Loucy (cell line): ENCODE data around the gene PAX7.

Source experiments
- EZH2phosphoT487 ChIP-seq: fragments of 200-600 bp; IDR thresholded peaks from 2 replicates; pipeline ENCODE4 v1.6.1; 2018; ENCODE audit warnings: antibody characterized with exemption, mild to moderate bottlenecking, moderate library complexity, borderline replicate concordance
- TF ChIP-seq, protein P1 (sequence below): fragments of 200-600 bp; sonication (generic); conservative IDR thresholded peaks from 2 replicates; pipeline ENCODE4 v1.5.1; 2014; ENCODE audit warnings: mild to moderate bottlenecking, antibody characterized with exemption, low read length

DNA sequence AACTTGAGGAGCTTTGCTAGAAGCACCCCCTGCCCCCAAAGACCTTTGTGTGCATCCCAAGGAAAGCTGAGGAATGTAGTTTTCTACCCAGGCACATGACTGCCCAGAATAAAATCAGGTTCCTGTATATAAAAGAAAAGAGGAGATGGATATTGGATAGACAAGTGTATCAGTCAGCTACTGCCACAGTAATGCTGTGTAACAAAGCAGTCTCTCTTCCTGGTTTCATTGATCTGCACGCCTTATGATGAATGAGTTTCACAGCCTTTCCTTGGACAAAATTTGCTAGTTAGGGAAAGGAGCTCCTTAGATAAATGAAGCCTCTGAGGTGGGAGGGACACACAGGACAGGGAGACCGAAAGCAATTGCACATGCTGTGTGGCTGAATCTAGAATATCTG, 120.0 kb downstream of the PAX7 start:
- TF ChIP-seq, protein P1, sequence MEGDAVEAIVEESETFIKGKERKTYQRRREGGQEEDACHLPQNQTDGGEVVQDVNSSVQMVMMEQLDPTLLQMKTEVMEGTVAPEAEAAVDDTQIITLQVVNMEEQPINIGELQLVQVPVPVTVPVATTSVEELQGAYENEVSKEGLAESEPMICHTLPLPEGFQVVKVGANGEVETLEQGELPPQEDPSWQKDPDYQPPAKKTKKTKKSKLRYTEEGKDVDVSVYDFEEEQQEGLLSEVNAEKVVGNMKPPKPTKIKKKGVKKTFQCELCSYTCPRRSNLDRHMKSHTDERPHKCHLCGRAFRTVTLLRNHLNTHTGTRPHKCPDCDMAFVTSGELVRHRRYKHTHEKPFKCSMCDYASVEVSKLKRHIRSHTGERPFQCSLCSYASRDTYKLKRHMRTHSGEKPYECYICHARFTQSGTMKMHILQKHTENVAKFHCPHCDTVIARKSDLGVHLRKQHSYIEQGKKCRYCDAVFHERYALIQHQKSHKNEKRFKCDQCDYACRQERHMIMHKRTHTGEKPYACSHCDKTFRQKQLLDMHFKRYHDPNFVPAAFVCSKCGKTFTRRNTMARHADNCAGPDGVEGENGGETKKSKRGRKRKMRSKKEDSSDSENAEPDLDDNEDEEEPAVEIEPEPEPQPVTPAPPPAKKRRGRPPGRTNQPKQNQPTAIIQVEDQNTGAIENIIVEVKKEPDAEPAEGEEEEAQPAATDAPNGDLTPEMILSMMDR: no peak
- no peak for TF ChIP-seq EZH2phosphoT487
